GM12872 (cell line): Measurements from ENCODE around the gene TMEM106C.
A peak's percentile ranks its signal among the peaks of the same experiment; 100 is the strongest.

ENCODE experiments used
- TF ChIP-seq, protein P1 (sequence below): IDR thresholded peaks from 3 replicates; pipeline ENCODE4 v1.5.1; 2011; ENCODE audit warnings: low read depth, mild to moderate bottlenecking, low read length, moderate library complexity; ENCODE audit not compliant: insufficient read depth

The TMEM106C gene

DNA sequence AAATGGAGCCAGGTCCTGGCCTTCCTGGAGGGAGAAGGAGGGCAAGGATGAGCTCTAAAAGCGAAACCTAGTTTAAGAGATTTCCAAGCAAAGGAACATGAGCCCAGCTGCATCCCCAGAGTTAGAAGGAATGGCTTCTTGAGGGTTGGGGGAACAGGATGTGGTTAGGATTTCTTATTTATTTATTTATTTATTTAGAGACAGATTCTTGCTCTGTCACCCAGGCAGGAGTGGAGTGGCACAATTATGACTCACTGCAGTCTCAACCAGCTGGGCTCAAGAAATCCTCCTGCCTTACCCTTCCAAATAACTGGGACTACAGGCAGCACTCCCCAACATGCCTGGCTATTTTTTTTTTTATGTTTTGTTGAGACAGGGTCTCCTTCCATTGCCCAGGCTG, 25.3 kb upstream of the TMEM106C start:
- TF ChIP-seq, protein P1, sequence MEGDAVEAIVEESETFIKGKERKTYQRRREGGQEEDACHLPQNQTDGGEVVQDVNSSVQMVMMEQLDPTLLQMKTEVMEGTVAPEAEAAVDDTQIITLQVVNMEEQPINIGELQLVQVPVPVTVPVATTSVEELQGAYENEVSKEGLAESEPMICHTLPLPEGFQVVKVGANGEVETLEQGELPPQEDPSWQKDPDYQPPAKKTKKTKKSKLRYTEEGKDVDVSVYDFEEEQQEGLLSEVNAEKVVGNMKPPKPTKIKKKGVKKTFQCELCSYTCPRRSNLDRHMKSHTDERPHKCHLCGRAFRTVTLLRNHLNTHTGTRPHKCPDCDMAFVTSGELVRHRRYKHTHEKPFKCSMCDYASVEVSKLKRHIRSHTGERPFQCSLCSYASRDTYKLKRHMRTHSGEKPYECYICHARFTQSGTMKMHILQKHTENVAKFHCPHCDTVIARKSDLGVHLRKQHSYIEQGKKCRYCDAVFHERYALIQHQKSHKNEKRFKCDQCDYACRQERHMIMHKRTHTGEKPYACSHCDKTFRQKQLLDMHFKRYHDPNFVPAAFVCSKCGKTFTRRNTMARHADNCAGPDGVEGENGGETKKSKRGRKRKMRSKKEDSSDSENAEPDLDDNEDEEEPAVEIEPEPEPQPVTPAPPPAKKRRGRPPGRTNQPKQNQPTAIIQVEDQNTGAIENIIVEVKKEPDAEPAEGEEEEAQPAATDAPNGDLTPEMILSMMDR, result no peak

DNA sequence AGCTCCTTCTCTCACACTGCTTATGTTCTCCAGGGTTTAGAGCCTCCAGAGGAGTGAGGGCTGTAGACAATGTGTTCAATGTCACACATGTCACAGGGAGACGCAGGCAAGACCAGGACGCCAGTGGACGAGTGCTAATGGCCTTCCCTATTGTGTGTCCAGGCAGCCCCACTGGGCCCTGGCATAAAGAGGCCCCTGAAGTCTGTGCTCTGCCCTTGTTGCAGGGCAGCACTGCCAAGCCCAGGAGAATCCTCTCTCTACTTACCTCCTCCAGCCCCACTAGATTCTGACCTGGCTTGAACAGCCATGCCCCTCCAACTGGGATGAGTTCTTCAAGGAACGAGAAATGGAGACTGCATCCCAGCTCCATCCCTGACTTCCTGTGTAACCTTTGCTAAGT, 24.8 kb upstream of the TMEM106C start:
- TF ChIP-seq, protein P1, result no peak

DNA sequence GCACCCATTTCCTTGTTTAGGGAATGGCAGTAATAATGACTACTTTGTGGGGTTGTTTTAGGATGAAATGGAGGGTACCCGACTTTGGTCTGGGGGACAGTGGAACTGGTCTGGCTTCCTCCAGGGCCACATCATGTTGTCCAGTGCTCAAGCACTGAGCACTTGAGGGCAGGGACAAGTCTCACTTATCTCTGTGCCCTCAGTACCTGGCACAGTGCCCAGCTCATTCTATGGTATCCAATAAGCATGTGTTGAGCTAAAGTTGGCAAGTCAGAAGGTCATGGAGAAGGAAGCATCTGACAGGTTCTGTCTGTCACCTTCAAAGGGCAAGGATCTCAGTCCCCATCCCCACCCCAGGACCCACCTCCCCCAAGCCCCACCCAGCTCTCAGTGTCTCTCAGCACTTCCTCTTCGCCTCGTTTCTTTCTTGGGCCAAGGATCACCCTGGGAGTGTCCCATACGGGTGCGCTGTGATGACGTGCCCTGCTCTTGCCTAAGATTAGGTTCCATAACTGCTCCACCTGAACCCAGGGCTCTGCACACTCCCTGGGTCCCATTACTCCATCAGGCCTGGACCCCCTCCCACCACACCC, 24.3 kb upstream of the TMEM106C start:
- TF ChIP-seq, protein P1, result no peak

- TF ChIP-seq, protein P1, result no peak
Observed at GRCh38 chr12:47940773-47941474, 22.5 kb upstream of the TMEM106C start.

- TF ChIP-seq, protein P1, result no peak
Observed at GRCh38 chr12:47941475-47941780, 22.0 kb upstream of the TMEM106C start.

- TF ChIP-seq, protein P1, result peak; percentile 42; the same call in 2 of the 3 replicates
Observed at GRCh38 chr12:47941871-47942613, 21.4 kb upstream of the TMEM106C start.

DNA sequence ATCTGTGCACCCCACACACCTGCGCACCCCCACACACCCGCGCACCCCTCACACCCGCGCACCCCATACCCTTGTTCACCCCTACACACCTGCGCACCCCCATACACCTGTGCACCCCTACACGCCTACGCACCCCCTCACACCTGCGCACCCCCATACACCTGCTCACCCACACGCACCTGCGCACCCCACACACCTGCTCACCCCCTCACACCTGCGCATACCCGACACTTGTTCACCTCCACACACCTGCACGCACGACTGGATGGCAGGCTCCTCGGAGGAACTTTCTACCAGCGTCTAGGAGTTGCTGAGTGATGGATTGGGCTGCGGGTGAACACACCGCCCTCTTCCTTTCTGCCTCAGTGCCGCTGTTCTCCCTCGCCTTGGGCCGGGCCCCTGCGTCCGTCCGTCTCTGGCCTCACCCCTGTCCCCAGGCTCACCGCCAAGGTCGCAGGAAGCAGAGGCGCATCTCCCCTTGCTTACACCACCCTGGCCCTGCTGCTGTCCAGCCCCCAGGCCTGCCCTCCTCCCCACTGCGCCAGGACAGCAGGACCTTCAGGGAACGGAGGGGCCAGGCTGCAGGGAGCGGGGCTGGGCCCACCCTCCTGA, 20.7 kb upstream of the TMEM106C start:
- TF ChIP-seq, protein P1, result no peak
